NCI-H774 (cell line): ENCODE results near the gene C1orf35.

Source experiments
- DNase-seq: peaks from one replicate; lab custom pipeline; 2025; lab: John Stamatoyannopoulos, UW

The C1orf35 gene

DNA sequence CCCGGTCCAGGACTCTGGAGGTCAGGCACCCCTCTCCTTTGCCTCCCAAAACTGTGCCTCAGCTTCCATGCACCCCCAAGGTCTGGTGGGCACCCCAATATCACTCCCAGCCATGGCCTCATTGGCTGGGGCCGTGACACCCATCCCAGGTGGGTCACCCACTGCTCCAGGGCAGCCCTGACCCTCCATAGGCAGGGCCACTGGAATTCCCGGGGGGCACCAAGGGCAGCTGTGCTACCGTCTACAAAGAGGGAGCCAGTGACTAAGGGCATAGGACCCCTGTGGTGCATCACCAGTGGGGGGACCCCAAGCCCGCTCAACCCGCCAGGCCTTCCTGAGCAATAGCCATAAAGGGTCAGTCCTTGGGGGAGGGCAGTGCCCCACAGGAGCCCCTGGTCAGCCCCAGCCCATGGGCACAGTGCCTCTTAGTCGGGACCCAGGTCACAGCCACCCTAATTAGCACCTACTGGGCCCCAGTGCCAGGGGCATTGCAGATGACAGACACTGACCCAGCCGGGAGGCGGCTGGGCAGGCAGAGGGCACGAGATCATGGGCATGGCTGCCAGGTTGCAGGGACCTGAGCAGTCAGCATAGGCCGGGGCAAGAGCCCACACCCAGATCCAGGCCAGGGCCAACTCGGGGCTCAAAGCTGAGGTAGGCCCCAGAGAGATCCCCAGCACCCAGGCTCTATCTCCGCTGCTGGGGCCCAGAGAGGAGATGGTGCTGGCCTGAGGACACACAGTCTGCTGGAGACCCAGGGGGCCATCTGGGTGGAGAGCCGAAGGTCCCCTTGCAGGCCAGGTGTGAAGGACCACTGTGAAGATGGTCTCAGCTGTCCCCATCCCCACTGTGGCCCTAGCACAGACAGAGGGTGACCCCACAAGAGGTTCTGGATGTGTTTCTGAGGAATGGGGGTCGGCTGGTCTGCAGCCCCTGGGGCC is 39.6 kb downstream of the C1orf35 start:
- no peak for DNase-seq

DNA sequence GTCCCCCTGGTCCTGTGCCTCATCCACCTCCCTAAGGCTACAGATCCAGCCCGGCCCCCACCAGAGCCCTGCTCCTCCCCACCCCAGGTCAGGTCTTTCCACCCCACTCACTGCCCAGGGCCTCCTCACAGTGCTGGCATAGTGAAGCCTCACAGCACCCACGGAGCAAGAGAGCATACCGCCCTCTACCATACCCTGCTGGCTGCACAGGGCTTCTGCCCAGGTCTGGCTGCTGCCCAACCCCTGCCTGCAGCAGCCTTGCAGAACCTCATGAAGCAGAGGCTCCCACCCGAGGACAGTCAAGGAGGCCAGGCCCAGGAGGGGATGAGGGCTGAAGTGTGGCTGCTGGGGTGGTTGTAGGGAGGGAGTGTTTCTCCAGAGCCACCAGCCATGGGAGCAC is 40.3 kb downstream of the C1orf35 start:
- DNase-seq, result no peak

DNA sequence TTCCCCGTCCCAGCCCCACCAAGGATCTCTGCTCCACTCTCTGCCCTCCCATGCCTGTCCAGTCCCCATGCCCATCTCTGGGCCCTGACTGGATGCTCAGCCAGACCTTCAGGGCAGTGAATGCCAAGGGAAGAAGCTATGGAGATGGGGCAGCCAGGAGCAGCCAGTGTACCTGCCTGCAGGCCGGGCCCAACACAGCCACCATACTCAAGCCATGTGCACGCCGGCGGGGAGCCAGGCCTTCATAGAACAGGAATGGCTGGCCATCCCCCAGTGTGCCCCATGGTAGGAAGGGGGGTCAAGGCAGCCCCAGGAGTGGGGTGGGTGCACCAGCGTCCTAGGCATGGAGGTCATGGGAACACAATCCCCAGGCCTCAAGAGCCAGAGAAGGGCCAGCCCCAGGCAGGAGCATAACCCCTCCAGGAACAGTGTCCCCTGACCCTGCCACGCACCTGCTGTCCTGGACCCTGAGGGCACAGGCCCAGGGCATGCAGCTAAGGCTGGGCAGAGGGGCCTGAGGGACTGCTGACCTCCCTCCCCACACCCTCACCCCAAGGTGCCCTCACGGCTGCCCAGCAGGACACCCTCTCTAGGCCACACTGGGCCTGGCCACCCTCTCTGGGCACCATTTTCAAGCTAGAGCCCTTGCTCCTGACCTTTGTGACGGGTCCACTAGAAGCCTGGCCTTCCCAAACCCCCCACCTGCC is 40.9 kb downstream of the C1orf35 start:
- DNase-seq, result no peak

DNA sequence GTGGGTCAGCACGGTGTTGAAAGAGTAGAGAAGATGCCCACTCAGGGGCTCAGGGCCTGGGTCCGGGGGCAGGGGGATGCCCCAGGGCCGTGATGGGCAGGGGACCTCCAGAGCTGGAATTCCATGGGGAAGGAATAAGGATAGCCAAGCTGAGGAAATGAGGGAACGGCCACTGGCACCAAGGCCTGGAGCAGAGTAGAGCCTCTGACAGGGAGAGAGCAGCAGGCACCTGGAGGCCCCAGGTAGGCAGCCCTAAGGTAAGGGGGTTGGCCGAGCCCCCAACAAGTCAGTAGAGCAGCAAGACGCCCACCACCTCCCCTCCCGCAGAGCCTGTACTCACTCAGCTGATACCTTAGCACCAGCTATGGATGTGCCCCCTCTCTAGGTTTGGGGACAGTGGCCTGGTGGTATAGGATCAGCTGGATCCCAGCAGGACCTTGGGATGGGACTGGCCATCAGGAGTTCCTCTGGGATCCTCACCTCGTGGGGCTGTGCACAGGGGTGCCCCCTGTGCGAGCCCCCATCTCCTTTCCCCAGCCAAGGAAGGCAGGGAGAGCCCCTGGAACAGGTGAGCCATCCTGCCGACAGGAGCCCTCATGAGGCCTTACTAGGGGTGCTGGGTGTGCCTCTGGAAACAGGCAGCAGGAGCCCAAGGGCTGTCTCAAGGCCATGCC is 41.6 kb downstream of the C1orf35 start:
- DNase-seq, result no peak

DNA sequence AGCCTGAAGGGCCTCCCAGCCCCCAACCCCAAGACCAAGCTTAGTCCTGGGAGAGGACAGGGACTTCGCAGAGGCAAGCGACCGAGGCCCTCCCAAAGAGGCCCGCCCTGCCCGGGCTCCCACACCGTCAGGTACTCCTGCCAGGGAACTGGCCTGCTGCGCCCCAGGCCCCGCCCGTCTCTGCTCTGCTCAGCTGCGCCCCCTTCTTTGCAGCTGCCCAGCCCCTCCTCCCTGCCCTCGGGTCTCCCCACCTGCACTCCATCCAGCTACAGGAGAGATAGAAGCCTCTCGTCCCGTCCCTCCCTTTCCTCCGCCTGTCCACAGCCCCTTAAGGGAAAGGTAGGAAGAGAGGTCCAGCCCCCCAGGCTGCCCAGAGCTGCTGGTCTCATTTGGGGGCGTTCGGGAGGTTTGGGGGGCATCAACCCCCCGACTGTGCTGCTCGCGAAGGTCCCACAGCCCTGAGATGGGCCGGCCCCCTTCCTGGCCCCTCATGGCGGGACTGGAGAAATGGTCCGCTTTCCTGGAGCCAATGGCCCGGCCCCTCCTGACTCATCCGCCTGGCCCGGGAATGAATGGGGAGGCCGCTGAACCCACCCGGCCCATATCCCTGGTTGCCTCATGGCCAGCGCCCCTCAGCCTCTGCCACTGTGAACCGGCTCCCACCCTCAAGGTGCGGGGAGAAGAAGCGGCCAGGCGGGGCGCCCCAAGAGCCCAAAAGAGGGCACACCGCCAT is 42.5 kb downstream of the C1orf35 start:
- DNase-seq, result no peak

DNA sequence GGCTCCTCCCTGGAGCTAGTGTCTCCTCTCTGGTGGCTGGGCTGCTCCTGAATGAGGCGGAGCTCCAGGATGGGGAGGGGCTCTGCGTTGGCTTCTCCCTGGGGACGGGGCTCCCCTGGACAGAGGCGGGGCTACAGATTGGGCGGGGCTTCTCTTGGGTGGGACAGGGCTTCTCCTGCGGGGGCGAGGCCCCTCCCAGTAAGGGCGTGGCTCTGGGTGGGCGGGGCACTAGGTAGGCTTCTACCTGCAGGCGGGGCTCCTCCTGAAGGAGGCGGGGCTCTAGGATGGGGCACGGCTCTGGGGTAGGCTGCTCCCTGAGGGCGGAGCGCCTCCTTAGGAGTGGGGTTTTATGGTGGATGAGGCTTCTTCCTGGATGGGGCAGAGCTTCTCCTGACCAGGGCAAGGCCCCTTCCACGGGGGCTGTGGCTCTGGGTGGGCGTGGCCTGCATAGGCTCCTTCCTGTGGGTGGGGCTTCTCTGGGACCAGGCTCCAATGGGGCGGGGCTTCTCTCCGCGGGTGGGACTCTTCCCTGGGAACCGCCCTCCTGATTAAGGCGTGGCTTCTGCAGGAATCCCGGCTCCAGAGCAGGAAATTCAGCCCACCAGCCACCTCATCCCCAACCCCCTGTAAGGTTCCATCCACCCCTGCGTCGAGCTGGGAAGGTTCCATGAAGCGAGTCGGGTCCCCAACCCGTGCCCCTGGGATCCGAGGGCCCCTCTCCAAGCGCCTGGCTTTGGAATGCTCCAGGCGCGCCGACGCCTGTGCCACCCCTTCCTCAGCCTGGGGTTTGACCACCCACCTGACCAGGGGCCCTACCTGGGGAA is 43.3 kb downstream of the C1orf35 start:
- DNase-seq, result peak; percentile 82

DNA sequence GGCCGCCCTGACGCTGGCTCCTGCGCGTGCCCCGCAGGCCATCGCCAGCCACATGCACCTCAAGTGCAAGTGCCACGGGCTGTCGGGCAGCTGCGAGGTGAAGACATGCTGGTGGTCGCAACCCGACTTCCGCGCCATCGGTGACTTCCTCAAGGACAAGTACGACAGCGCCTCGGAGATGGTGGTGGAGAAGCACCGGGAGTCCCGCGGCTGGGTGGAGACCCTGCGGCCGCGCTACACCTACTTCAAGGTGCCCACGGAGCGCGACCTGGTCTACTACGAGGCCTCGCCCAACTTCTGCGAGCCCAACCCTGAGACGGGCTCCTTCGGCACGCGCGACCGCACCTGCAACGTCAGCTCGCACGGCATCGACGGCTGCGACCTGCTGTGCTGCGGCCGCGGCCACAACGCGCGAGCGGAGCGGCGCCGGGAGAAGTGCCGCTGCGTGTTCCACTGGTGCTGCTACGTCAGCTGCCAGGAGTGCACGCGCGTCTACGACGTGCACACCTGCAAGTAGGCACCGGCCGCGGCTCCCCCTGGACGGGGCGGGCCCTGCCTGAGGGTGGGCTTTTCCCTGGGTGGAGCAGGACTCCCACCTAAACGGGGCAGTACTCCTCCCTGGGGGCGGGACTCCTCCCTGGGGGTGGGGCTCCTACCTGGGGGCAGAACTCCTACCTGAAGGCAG is 44.0 kb downstream of the C1orf35 start:
- DNase-seq, result no peak

DNA sequence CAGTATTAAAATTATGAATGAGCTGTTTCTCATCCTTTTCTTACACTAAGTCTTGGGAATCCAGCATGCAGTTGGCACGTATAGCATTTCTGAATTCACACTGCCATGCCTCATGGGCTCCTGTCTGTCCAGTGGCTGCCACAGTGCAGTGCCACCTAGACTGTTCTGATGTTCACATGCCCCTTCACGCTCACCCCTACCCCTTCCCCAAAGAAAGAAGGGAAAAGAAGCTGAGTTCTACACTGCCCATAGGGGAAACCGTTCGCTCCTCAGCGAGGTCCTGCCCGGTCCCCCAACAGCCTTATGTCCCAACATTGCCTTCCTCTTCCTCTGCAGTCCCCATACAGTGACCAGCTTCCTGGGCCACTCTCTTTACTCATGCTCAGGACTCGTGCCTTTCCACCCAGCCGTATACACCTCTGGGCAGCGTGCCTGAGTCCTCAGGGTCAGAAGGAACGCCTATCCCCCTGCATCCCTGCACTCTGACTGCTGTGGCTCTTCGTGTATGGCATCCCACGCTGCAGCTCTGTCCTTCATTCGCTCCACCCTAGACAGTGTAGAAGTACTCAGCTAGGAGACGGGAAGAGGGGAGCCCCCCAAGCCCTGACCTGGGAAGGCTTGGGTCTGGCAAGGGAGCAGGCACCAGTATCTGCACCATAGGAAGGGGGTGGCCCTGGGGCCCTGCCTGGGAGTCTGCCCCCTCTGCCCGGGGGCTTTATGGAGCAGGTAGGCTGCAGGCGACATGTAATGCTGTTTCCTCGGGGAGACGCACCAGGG is 44.8 kb downstream of the C1orf35 start:
- no peak for DNase-seq
